ENCODE data around the gene XCL1.

- peak; percentile 95 for TF ChIP-seq CTCF (IDR thresholded peaks at IDR 0.05; ENCODE audit: low read depth, low read length)
- no peak for TF ChIP-seq EZH2phosphoT487 (IDR thresholded peaks at IDR 0.05; ENCODE audit: low read depth)
Measured at GRCh38 chr1:168603501-168604110, 27.2 kb downstream of the XCL1 start.

Measured in OCI-LY3 (cell line).